Loucy (cell line): ENCODE data around the gene GRK1.

Source experiments
- H2AFZ ChIP-seq: fragments of 200-600 bp; sonication (generic); 2 replicates; pipeline ENCODE4 v1.6.0; 2016; ENCODE audit warnings: antibody characterized with exemption, mild to moderate bottlenecking, low read length, moderate library complexity
- H3F3A ChIP-seq: fragments of 200-600 bp; 2 replicates; pipeline ENCODE4 v1.6.0; 2016; ENCODE audit warnings: antibody characterized with exemption, low read depth, mild to moderate bottlenecking
- H3K27me3 ChIP-seq: fragments of 200-600 bp; sonication (generic); 2 replicates; pipeline ENCODE4 v1.6.1; 2014; ENCODE audit warnings: low read length, mild to moderate bottlenecking; ENCODE audit not compliant: insufficient read depth, poor library complexity, severe bottlenecking
- H3K36me3 ChIP-seq: fragments of 200-600 bp; sonication (generic); 2 replicates; pipeline ENCODE4 v1.6.1; 2016; ENCODE audit warnings: low read length; ENCODE audit not compliant: insufficient read depth
- H3K4me1 ChIP-seq: fragments of 200-600 bp; sonication (generic); 2 replicates; pipeline ENCODE4 v1.5.1; 2014; ENCODE audit warnings: low read length, mild to moderate bottlenecking; ENCODE audit not compliant: insufficient read depth, poor library complexity, severe bottlenecking
- H3K4me2 ChIP-seq: fragments of 200-600 bp; sonication (generic); 2 replicates; pipeline ENCODE4 v1.6.0; 2014; ENCODE audit warnings: antibody characterized with exemption, low read length, low read depth, mild to moderate bottlenecking; ENCODE audit not compliant: poor library complexity, severe bottlenecking
- H3K4me3 ChIP-seq: fragments of 200-600 bp; sonication (generic); 2 replicates; pipeline ENCODE4 v1.5.1; 2014; ENCODE audit warnings: low read length, mild to moderate bottlenecking, mixed read lengths; ENCODE audit not compliant: poor library complexity, severe bottlenecking
- H3K79me2 ChIP-seq: fragments of 200-600 bp; sonication (generic); 2 replicates; pipeline ENCODE4 v1.6.1; 2014; ENCODE audit warnings: low read length; ENCODE audit not compliant: insufficient read depth
- H3K9ac ChIP-seq: fragments of 200-600 bp; sonication (generic); 2 replicates; pipeline ENCODE4 v1.6.0; 2014; ENCODE audit warnings: mild to moderate bottlenecking, low read depth, low read length, moderate library complexity; ENCODE audit not compliant: poor library complexity, severe bottlenecking
- H3K9me2 ChIP-seq: fragments of 200-600 bp; sonication (generic); replicated peaks from 2 replicates; pipeline ENCODE4 v1.6.1; 2016; ENCODE audit warnings: low read depth, low read length, mixed read lengths
- H3K9me3 ChIP-seq: fragments of 200-600 bp; sonication (generic); 2 replicates; pipeline ENCODE4 v1.6.1; 2014; ENCODE audit warnings: mild to moderate bottlenecking, antibody characterized with exemption, low read length, low read depth; ENCODE audit not compliant: insufficient read depth
- H4K20me1 ChIP-seq: fragments of 200-600 bp; sonication (generic); 2 replicates; pipeline ENCODE4 v1.6.0; 2014; ENCODE audit warnings: antibody characterized with exemption, low read length, mild to moderate bottlenecking; ENCODE audit not compliant: insufficient read depth, poor library complexity, severe bottlenecking
- CTCF ChIP-seq: fragments of 200-600 bp; sonication (generic); conservative IDR thresholded peaks from 2 replicates; pipeline ENCODE4 v1.5.1; 2014; ENCODE audit warnings: mild to moderate bottlenecking, antibody characterized with exemption, low read length
- EZH2phosphoT487 ChIP-seq: fragments of 200-600 bp; IDR thresholded peaks from 2 replicates; pipeline ENCODE4 v1.6.1; 2018; ENCODE audit warnings: antibody characterized with exemption, mild to moderate bottlenecking, moderate library complexity, borderline replicate concordance

Gene GRK1

DNA sequence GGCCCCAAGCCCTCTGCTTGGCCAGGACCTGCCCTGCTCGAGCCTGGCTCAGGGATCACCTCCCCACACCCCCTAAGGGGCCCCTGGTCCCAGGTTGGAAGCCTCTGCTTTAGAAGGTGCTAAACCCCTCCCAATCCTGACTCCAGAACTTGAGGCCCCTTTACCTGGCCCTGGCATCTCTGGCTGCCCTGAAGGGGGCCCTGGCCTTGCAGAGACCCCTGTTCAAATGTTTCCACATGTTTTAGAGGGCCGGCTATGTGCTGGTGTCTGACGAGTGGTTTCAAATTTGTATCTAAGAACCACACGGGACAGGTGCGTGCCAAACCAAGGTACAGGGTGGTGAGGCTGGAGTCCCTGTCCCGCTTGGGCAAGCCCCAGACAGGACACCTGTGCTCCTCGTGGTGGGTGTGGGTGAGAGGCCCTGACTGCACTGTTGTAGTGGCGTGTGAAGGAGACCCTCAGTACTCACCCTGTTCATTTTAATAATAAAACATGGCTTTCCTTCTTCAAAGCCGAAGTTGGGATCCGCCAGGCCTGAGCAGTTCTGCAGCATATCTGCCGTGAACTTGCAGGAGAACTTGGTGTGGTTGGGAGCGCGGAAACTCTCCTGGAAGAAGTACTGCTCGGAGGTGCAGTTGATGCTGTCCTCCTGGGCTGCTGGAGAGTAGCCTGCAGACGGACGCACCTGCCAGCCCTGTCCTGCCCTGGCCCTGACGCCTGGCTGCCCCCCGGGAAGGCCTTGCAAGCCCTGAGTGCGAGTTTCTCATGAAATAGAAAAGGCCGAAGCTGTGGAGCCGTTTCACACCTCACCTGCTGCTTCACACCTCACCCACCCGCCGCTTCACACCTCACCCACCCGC, 14.4 kb upstream of the GRK1 start:
- TF ChIP-seq EZH2phosphoT487 = no peak
- no peak for TF ChIP-seq CTCF
- H3K4me1 ChIP-seq = no peaks in the 10 kb centered on the region
- H3K79me2 ChIP-seq = no peaks in the 10 kb centered on the region
- H3K9ac ChIP-seq = no peak overlapping the region
- H3K4me2 ChIP-seq = no peak overlapping the region
- H3K4me3 ChIP-seq = no peak overlapping the region
- H3K27me3 ChIP-seq = no peaks in the 10 kb centered on the region
- no peak overlapping the region for H2AFZ ChIP-seq
- H3K36me3 ChIP-seq = no peaks in the 10 kb centered on the region
- H4K20me1 ChIP-seq = no peaks in the 10 kb centered on the region
- no peaks in the 10 kb centered on the region for H3F3A ChIP-seq
- no peaks in the 10 kb centered on the region for H3K9me2 ChIP-seq
- H3K9me3 ChIP-seq = no peaks in the 10 kb centered on the region

GRCh38 chr13:113653264-113654174, 13.5 kb upstream of the GRK1 start:
- Histone ChIP-seq H3K9me3 (no peaks in the 10 kb centered on the region), H3K4me1 (no peaks in the 10 kb centered on the region), H3K9me2 (no peaks in the 10 kb centered on the region), H3K9ac (no peak overlapping the region), H3K27me3 (no peaks in the 10 kb centered on the region), H3K4me3 (no peak overlapping the region), H3K79me2 (no peaks in the 10 kb centered on the region), H4K20me1 (no peaks in the 10 kb centered on the region), H3K36me3 (no peaks in the 10 kb centered on the region), H3K4me2 (no peak overlapping the region), H2AFZ (no peak overlapping the region), H3F3A (no peaks in the 10 kb centered on the region)
- TF ChIP-seq CTCF (no peak), EZH2phosphoT487 (no peak)

GRCh38 chr13:113654175-113654560, 12.9 kb upstream of the GRK1 start:
- Histone ChIP-seq H3K4me1 (no peaks in the 10 kb centered on the region), H3K36me3 (no peaks in the 10 kb centered on the region), H3K9me3 (no peaks in the 10 kb centered on the region), H3F3A (no peaks in the 10 kb centered on the region), H3K27me3 (no peaks in the 10 kb centered on the region), H3K4me3 (no peak overlapping the region), H2AFZ (no peak overlapping the region), H3K79me2 (no peaks in the 10 kb centered on the region), H3K4me2 (no peak overlapping the region), H3K9me2 (no peaks in the 10 kb centered on the region), H4K20me1 (no peaks in the 10 kb centered on the region), H3K9ac (no peak overlapping the region)
- TF ChIP-seq CTCF = no peak
- TF ChIP-seq EZH2phosphoT487 = no peak
